A673 (cell line): ENCODE measurements around the gene MN1. TPM values are rescaled to one million over a fixed set of nuclear protein-coding genes. Genes with fewer than 3 reads are reported as not detected.

ENCODE experiments used
- BruUV-seq: library from RNA; stranded (reverse); fragments of 400-500 nt; replicated peaks from 2 replicates; lab custom pipeline; 2021; lab: Mats Ljungman, UMichigan
- CTCF ChIA-PET: fragments of 300-600 bp; sonication (Branson Sonifier 250); formaldehyde crosslinking; loops from one replicate; lab custom pipeline; 2022; ENCODE audit warnings: antibody characterized with exemption; lab: Charles Lee
- POLR2A ChIA-PET: fragments of 300-600 bp; sonication (Branson Sonifier 250); formaldehyde crosslinking; loops from one replicate; lab custom pipeline; 2022; ENCODE audit warnings: antibody characterized with exemption; ENCODE audit not compliant: low non-redundant PET; lab: Charles Lee
- DNase-seq: peaks from one replicate; pipeline ENCODE4 v3.0.0-alpha.2; 2015; ENCODE audit warnings: low spot score
- H3K27ac ChIP-seq: fragments of 200-600 bp; sonication (generic); 2 replicates; pipeline ENCODE4 v1.5.1; 2016; ENCODE audit warnings: mixed run types, low read depth, mild to moderate bottlenecking, mixed read lengths, antibody characterized with exemption, low read length; ENCODE audit not compliant: poor library complexity, severe bottlenecking
- H3K27me3 ChIP-seq: fragments of 200-600 bp; sonication (generic); replicated peaks from 2 replicates; pipeline ENCODE4 v1.6.1; 2017; ENCODE audit warnings: mixed run types, low read depth, mild to moderate bottlenecking, mixed read lengths, antibody characterized with exemption, low read length; ENCODE audit not compliant: insufficient read depth, poor library complexity
- H3K36me3 ChIP-seq: fragments of 200-600 bp; sonication (generic); 2 replicates; pipeline ENCODE4 v1.6.1; 2016; ENCODE audit warnings: mixed run types, mild to moderate bottlenecking, mixed read lengths, antibody characterized with exemption, low read length; ENCODE audit not compliant: insufficient read depth, poor library complexity, severe bottlenecking
- H3K4me1 ChIP-seq: fragments of 200-600 bp; sonication (generic); 2 replicates; pipeline ENCODE4 v1.6.1; 2017; ENCODE audit warnings: mixed run types, mild to moderate bottlenecking, mixed read lengths, antibody characterized with exemption, low read length; ENCODE audit not compliant: insufficient read depth, poor library complexity, severe bottlenecking
- H3K4me3 ChIP-seq: fragments of 200-600 bp; sonication (generic); 2 replicates; pipeline ENCODE4 v1.5.1; 2016; ENCODE audit warnings: low read depth, mixed run types, mild to moderate bottlenecking, mixed read lengths, low read length; ENCODE audit not compliant: poor library complexity, severe bottlenecking
- H3K9me3 ChIP-seq: fragments of 200-600 bp; sonication (generic); 2 replicates; pipeline ENCODE4 v1.6.1; 2016; ENCODE audit warnings: mixed run types, low read depth, mild to moderate bottlenecking, mixed read lengths, antibody characterized with exemption, low read length; ENCODE audit not compliant: poor library complexity, severe bottlenecking
- EZH2 ChIP-seq: fragments of 200-600 bp; sonication (generic); IDR thresholded peaks from 2 replicates; pipeline ENCODE4 v1.6.1; 2017; ENCODE audit warnings: borderline replicate concordance, low read depth, mild to moderate bottlenecking, mixed read lengths, antibody characterized with exemption, low read length; ENCODE audit not compliant: poor library complexity, severe bottlenecking
- intact Hi-C: fragments of 100-400 bp; cut with micrococcal nuclease; formaldehyde crosslinking; loops from one replicate; pipeline ENCODE4 v1.10.0; 2022; ENCODE audit not compliant: unreplicated experiment
- total RNA-seq: library from RNA; stranded (reverse); gene quantifications from 2 replicates; pipeline ENCODE4 v1.2.3, GENCODE V29; 2021
- TF ChIP-seq, protein P1 (sequence below): fragments of 300-800, 200-600 bp; sonication (generic); conservative IDR thresholded peaks from 2 replicates; pipeline ENCODE4 v1.5.1; 2017; ENCODE audit warnings: low read depth, mild to moderate bottlenecking, antibody characterized with exemption, low read length, moderate library complexity, mixed read lengths

Gene MN1
- total RNA-seq, 1 experiment from 2014 or later: 8.4 TPM

DNA sequence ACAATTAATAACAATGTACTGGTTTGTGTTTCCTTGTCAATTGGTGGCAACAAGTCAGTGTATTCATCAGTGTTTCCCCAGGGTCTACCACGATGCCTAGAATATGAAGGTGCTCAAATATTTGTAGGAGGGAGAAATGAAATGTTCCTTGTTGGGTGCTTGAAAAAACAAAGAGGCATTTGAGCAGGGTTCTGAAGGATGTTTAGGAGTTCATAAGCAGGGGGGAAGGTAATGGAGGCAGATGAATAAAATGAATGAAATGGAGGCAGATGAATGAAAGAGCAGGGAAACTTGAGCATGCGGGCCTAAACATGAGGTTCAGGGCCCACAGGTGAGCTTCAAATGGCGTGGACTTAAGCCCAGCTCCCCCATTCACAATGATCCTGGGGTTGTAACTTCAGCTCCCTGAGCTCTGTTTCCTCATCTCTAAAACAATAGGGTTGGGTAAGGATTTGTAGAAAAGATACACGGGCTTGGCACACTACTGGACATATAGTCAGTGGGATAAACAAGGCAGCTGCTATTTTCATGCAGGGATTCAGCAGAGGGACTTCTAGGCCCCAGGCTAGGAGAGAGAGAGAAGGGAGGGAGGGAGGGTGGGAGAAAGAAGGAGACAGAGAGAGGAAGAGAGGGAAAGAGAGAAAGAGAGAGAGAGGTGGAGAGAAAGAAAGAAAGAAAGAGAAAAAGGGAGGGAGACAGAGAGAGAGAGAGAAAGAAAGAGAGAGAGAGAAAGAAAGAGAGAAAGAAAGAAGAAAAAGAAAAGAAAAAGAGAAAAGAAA is 73.7 kb downstream of the MN1 start:
- intact Hi-C loops: no loop called here
- Histone ChIP-seq H3K4me1 (peaks cover 18% of the 10 kb centered on the region), H3K4me3 (no peak overlapping the region), H3K27ac (no peak overlapping the region), H3K27me3 (no peaks in the 10 kb centered on the region), H3K9me3 (no peaks in the 10 kb centered on the region), H3K36me3 (no peaks in the 10 kb centered on the region)
- no peak for DNase-seq
- POLR2A ChIA-PET: no interaction called here
- TF ChIP-seq EZH2: no peak
- TF ChIP-seq, protein P1, sequence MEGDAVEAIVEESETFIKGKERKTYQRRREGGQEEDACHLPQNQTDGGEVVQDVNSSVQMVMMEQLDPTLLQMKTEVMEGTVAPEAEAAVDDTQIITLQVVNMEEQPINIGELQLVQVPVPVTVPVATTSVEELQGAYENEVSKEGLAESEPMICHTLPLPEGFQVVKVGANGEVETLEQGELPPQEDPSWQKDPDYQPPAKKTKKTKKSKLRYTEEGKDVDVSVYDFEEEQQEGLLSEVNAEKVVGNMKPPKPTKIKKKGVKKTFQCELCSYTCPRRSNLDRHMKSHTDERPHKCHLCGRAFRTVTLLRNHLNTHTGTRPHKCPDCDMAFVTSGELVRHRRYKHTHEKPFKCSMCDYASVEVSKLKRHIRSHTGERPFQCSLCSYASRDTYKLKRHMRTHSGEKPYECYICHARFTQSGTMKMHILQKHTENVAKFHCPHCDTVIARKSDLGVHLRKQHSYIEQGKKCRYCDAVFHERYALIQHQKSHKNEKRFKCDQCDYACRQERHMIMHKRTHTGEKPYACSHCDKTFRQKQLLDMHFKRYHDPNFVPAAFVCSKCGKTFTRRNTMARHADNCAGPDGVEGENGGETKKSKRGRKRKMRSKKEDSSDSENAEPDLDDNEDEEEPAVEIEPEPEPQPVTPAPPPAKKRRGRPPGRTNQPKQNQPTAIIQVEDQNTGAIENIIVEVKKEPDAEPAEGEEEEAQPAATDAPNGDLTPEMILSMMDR: no peak
- BruUV-seq: no TSS peak
- CTCF ChIA-PET: no interaction called here

DNA sequence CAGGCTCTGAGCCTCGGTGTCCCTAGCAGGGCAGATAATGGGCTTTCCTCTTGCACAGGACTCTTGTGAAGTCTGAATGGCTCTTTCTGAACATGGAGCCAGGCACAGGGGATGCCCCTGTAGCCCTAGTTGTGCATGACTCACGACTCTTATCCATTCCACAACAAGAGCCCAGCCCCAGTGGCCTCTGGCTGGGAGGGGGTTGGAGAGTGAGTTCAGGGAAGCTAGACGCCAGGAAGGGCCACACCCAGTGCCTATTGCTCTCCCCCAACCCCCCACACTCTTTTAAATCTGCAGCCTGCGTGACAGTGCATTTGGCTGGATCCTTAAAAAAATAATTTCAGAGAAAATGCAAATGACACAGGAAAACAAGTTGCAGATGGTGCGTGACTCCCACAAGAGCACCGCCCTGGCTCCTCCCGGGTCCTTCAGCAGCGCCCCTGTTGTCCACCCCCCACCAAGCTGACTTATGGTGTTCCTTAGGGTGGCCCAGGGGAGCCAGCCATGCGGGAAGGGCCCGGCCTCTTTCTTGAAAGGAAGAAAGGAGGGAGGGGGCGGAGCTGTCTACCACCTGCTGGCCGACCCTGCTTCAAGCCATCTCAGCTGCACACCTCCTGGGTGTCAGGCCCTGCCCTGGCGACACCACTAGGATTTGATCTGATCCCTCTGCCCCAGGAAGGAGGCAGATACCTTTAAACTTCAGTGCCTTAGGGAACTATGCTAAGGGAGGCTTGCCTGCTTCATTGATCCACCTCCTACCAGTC is 74.7 kb downstream of the MN1 start:
- Histone ChIP-seq H3K27ac (peak overlapping the region; percentile 44), H3K27me3 (no peaks in the 10 kb centered on the region), H3K4me1 (peaks cover 18% of the 10 kb centered on the region), H3K36me3 (no peaks in the 10 kb centered on the region), H3K4me3 (no peak overlapping the region), H3K9me3 (no peaks in the 10 kb centered on the region)
- intact Hi-C loops: no loop called here
- POLR2A ChIA-PET: no interaction called here
- CTCF ChIA-PET: no interaction called here
- TF ChIP-seq EZH2: no peak
- TF ChIP-seq, protein P1: no peak
- no TSS peak for BruUV-seq
- peak; percentile 88 for DNase-seq

DNA sequence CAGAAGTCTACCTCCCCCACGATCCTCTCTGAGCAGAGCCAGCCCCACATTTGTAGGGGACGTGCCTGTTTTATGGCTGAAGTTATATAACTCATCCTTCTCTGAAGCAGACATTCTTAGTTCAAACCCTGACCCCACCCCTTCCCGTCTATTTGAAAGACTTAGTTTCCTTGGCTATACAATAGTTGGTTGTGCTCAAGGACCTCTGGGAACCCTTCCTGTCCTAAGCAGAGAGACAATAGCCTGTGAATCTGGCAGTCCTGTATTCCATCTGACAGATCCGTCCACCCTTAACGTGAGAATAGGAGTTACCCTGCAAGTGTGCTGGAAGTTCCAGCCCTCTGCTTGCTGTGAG is 75.2 kb downstream of the MN1 start:
- no peak for DNase-seq
- ChIA-PET CTCF (no interaction called here), POLR2A (no interaction called here)
- TF ChIP-seq, protein P1: no peak
- TF ChIP-seq EZH2: no peak
- Histone ChIP-seq H3K27ac (peak overlapping the region; percentile 44), H3K4me3 (no peak overlapping the region), H3K4me1 (peaks cover 18% of the 10 kb centered on the region), H3K27me3 (no peaks in the 10 kb centered on the region), H3K9me3 (no peaks in the 10 kb centered on the region), H3K36me3 (no peaks in the 10 kb centered on the region)
- intact Hi-C loops: no loop called here
- no TSS peak for BruUV-seq
